Measurements from ENCODE around the gene ANKS3.

DNA sequence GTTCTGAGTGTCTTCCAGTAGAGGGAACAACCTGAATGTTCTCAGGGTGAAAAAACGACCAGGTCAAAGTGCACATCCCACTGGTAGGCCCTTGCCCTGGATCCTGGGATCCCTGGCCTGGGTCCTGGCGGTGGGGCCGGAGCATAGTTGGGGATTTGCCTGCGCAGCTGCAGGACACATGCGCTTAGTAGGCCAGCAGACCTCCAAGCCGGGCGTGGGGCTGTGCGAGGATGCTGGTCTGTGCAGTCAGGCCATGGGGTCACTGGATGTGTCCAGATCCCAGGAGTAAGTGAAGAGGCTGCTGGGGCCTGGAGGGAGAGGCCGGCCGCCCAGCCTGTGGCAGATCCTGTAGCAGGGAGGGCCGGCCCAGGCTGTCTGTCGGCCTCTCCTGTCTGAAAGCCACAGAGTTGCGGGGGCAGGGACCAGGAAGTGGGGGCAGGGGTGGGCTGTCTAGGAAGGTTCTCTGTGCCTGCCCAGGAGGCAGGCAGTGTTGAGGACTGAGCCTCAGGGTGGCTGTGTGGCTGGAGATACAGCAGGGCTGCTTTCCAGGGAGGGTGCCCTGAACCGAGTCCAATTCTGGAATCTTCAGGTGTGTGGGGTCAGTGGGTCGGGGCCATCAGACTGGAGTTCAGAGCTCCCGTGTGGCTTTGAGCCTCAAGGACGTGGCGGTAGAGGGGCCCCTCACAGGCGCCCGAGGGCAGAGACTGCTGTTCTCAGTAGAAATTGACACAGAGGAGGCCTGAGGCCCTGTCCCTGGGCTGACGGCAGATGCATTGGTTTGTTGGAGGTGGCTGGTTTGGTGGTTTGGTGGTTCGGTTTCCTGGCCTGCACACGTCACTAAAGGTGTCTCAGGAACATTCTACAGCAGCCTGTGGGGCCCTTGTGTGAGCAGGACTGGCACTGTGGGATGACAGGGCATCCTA, 57.9 kb downstream of the ANKS3 start:
- TF ChIP-seq, protein P1, sequence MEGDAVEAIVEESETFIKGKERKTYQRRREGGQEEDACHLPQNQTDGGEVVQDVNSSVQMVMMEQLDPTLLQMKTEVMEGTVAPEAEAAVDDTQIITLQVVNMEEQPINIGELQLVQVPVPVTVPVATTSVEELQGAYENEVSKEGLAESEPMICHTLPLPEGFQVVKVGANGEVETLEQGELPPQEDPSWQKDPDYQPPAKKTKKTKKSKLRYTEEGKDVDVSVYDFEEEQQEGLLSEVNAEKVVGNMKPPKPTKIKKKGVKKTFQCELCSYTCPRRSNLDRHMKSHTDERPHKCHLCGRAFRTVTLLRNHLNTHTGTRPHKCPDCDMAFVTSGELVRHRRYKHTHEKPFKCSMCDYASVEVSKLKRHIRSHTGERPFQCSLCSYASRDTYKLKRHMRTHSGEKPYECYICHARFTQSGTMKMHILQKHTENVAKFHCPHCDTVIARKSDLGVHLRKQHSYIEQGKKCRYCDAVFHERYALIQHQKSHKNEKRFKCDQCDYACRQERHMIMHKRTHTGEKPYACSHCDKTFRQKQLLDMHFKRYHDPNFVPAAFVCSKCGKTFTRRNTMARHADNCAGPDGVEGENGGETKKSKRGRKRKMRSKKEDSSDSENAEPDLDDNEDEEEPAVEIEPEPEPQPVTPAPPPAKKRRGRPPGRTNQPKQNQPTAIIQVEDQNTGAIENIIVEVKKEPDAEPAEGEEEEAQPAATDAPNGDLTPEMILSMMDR (IDR thresholded peaks at IDR 0.05) = no peak
- TF ChIP-seq POLR2AphosphoS5 (IDR thresholded peaks at IDR 0.05; ENCODE audit: low read depth, low read length) = no peak

Data from Panc1 (cell line).